HG03139 (cell line): ENCODE data around the gene CDH11.

ENCODE experiments used
- ATAC-seq: cut with Tn5 transposase; IDR thresholded peaks from one replicate; pipeline ENCODE4 v1.9.1; 2021; ENCODE audit not compliant: unreplicated experiment

The CDH11 gene

GRCh38 chr16:64989050-64989449 lies 132.8 kb downstream of the CDH11 start:
- ATAC-seq = no peak

- ATAC-seq = no peak
These were observed 137.9 kb downstream of the CDH11 start for GRCh38 chr16:64983963-64984362.

GRCh38 chr16:64983231-64983630 lies 138.6 kb downstream of the CDH11 start:
- no peak for ATAC-seq

GRCh38 chr16:64982581-64982980 lies 139.3 kb downstream of the CDH11 start:
- no peak for ATAC-seq

GRCh38 chr16:64981568-64982281 lies 140.1 kb downstream of the CDH11 start:
- ATAC-seq = no peak

GRCh38 chr16:64977206-64977920 lies 144.5 kb downstream of the CDH11 start:
- ATAC-seq = no peak

- ATAC-seq = no peak
These were observed 146.0 kb downstream of the CDH11 start for GRCh38 chr16:64975821-64976220.

- no peak for ATAC-seq
These were observed 147.5 kb downstream of the CDH11 start for GRCh38 chr16:64974381-64974780.

GRCh38 chr16:64973171-64973570 lies 148.7 kb downstream of the CDH11 start:
- ATAC-seq = no peak

- no peak for ATAC-seq
These were observed 150.7 kb downstream of the CDH11 start for GRCh38 chr16:64971171-64971570.

- no peak for ATAC-seq
These were observed 152.6 kb downstream of the CDH11 start for GRCh38 chr16:64969221-64969620.

GRCh38 chr16:64968539-64968938 lies 153.3 kb downstream of the CDH11 start:
- no peak for ATAC-seq

GRCh38 chr16:64964126-64964540 lies 157.7 kb downstream of the CDH11 start:
- ATAC-seq = no peak

- no peak for ATAC-seq
These were observed 159.1 kb downstream of the CDH11 start for GRCh38 chr16:64962786-64963185.

- no peak for ATAC-seq
These were observed 164.6 kb downstream of the CDH11 start for GRCh38 chr16:64957246-64957645.

- no peak for ATAC-seq
These were observed 169.7 kb downstream of the CDH11 start for GRCh38 chr16:64952177-64952576.

- no peak for ATAC-seq
These were observed 170.7 kb downstream of the CDH11 start for GRCh38 chr16:64951193-64951592.

- no peak for ATAC-seq
These were observed 171.1 kb downstream of the CDH11 start for GRCh38 chr16:64950731-64951130.

GRCh38 chr16:64950262-64950661 lies 171.6 kb downstream of the CDH11 start:
- ATAC-seq = no peak

GRCh38 chr16:64948056-64948455 lies 173.8 kb downstream of the CDH11 start:
- ATAC-seq = no peak

GRCh38 chr16:64947651-64948050 lies 174.2 kb downstream of the CDH11 start:
- no peak for ATAC-seq

GRCh38 chr16:64933885-64934284 lies 188.0 kb downstream of the CDH11 start:
- no peak for ATAC-seq

GRCh38 chr16:64926476-64926875 lies 195.4 kb downstream of the CDH11 start:
- ATAC-seq = no peak
